Hematopoietic multipotent progenitor cell (in vitro differentiated cells): Measurements from ENCODE around the gene OR1E2. TPM values are rescaled to one million over a fixed set of nuclear protein-coding genes. Genes with fewer than 3 reads are reported as not detected.
"Not testable (repeated sequence)": the region's sequence is repeated elsewhere in the genome, so short reads cannot be mapped to it uniquely, and the experiment has no call there.

ENCODE experiments used
- DNase-seq, 3 donors: peaks; one replicate each; pipeline ENCODE4 v3.0.0-alpha.2; 2011 to 2015; ENCODE audit warnings: low read depth in 2 of 3, low spot score in 2 of 3
- total RNA-seq: library from RNA; depleted of rRNA; stranded (reverse); fragments of >200 nt; gene quantifications from one replicate; pipeline ENCODE4 v1.2.3, GENCODE V29; 2012

The OR1E2 gene, protein sequence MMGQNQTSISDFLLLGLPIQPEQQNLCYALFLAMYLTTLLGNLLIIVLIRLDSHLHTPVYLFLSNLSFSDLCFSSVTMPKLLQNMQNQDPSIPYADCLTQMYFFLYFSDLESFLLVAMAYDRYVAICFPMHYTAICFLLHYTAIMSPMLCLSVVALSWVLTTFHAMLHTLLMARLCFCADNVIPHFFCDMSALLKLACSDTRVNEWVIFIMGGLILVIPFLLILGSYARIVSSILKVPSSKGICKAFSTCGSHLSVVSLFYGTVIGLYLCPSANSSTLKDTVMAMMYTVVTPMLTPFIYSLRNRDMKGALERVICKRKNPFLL
- not detected for total RNA-seq

DNA sequence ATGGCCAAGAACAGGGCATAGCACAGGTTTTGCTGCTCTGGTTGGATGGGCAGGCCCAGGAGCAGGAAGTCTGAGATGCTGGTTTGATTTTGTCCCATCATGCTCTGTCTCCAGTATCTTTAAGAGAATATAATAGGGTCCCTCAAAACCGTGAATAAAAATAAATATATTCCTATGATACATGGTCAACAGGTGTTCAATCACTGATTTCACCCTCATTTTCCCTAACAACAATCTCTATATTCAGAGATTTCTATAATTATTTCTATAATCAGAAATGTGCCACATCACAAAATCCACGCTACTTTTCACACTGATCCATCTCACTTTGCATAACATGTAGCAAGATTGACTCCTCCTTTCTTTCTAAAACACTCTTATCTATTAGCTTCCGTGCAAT lies at the start of gene OR1E2:
Gene OR1E2, minus strand, starts transcription at position 101 of the 400 bp plus-strand sequence. Its CDS starts 0 bp downstream, at position 101.
- DNase-seq: no peak

DNA sequence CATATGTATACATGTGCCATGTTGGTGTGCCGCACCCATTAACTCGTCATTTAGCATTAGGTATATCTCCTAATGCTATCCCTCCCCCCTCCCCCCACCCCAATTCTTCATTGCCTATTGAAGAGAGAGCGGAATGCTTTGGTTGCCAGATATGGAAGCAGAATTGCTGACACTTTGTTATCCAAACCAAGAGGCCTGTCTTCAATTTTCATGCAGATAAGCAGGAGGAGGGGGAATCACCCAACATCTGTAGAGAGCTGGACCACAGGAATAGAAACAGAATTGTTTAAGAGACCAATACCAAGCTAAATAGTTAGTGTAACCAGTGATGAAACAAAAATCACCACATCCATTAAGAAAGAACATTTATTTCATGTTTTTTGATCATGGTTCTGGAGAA lies 49.2 kb upstream of the OR1E2 start:
- no peak for DNase-seq

DNA sequence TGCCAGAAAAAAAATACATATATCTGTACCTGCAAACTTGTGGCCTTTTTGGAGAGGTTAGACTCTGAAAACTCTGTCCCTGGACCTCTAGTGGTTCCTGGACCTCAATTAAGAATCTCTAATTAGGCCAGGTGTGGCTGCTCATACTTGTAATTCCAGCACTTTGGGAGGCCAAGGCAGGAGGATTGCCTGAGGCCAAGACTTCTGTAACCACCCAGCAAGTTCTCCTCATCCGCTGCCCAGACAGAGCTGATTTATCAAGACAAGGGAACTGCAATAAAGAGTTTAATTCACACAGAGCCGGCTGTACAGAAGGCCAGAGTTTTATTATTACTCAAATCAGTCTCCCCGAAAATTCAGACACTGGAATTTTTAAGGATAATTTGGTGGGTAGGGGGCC lies 46.3 kb upstream of the OR1E2 start:
- DNase-seq: no peak

DNA sequence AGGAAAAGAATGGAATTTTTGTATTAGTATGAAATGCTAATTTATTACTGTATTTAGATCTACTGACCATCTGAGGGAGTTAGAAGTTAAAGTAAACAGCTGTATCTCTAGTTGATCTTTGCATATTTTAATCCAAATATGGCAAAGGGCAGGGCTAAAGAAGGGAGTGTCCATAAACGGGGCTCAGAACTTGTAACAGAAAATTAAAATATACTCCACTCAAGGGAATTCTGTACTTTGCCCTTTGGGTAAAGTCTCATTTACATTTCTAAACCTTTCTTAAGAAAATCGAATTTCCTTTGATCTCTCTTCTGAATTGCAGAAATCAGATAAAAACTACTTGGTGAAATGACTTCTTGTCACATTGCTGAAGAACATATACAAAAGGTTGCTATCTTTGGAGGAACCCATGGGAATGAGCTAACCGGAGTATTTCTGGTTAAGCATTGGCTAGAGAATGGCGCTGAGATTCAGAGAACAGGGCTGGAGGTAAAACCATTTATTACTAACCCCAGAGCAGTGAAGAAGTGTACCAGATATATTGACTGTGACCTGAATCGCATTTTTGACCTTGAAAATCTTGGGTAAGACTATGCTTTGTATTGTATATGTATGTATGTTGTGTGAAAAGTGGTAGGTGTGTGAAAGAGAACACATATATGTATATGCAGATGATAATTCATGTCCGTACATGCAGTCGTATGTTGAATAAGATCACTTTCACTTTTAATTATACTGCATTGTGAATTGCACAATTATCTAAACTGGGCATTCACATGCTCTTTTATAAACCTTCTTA lies 42.4 kb upstream of the OR1E2 start, which contains the start of gene ASPA:
Gene ASPA, plus strand, starts transcription at position 186 of the 799 bp plus-strand sequence. Its CDS starts 163 bp downstream, at position 349.
- no peak for DNase-seq

DNA sequence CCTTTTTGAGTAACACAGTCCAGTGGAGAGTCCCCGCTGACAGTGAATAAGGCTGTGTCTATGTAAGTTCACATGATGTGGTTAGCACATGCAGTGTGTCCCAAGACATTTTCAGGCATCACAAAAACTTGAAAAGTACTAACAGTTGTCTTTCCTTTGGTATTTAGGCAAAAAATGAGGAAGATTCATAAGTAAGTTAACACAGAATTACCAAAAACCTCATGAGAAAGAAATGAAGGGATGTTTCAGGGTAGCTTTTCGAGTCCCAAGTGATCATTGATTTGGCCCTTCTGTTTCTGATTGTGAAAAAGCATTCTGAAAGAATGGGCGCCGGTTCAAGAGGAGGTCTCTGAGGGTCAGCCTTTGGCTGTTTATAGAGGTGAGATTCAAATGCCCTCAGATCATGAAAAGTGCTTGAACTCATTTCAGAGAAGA lies 41.6 kb upstream of the OR1E2 start:
- no peak for DNase-seq

DNA sequence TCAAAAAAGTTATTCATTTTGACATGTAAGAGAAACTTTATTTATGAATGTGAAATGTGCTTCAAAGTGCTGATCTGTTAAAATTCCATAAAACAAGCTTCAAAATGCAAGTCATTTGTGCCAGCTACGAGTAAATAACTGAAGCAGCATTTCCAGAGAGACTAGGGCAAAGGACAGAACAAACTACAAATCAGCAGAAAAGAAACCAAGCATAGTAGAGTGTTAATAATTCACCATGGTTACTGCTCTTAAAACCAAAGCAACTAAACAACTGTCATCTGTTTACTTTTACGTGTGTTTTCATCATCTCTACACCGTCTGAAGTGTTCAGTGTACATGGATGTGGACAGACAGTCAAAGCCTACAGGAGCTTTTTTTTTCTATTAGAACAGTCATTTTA lies 40.6 kb upstream of the OR1E2 start:
- peak in 1 of 3 donors; percentile 2 for DNase-seq

DNA sequence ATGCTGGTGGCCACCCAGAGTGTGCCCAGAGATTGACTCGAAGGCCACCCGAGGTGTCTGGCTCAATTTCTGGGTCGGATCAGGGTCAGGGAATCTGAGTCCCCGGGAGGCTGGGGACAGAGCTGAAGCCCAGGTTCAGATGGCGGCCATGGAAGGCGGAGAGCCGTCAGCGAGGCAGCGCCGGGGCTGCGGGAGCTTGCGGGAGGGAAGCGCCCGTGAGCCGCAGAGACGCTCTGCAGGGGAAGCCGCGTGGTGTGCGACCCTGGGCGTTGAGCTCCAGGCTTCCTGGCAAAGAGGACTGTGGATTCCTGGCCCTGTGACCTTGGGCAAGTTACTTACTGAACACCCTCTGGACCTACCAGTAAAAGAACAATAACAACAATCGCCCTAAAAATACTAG lies 38.5 kb upstream of the OR1E2 start:
- no peak for DNase-seq

DNA sequence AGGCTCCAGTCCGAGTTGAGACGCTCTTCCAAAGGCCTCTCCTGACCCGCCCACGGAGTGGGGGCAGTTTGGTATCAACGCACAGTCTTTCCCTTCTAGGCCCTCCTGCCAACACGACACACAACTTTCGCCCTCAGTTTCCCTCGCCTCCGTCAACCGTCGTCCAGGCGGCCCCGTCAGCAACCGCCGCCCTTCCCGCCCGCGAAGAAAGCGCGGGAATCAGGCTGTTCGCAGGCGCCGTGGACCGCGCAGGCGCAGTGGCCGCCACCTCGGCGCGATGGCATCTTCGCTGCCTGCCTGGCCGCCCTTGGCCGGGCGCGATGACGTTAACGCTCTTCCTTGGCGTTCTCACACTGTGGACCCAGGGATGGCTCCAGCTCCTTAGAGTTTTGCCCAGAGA lies 38.0 kb upstream of the OR1E2 start, which contains the start of gene SPATA22:
Gene SPATA22, minus strand, starts transcription at position 221 of the 400 bp plus-strand sequence. CDS start 2,494 bp downstream, outside the sequence.
- DNase-seq: no peak

DNA sequence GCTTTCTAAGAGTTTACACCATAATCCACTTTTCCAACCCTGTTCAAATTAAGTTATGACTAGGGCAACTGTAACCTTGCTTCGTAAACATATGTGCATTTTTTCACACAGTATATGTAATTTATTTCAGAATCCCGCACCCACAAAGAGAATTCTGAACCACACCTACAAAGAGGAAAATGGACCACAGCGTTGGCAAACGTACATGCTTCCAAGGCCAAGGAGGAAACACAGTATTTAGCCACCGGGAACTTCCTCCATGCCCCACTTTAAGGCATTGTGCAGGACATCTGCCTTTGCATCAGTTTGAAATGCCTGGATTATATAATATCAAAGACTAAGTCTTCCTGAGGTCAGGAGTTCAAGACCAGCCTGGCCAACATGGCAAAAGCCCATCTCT lies 35.9 kb upstream of the OR1E2 start:
- no peak for DNase-seq

DNA sequence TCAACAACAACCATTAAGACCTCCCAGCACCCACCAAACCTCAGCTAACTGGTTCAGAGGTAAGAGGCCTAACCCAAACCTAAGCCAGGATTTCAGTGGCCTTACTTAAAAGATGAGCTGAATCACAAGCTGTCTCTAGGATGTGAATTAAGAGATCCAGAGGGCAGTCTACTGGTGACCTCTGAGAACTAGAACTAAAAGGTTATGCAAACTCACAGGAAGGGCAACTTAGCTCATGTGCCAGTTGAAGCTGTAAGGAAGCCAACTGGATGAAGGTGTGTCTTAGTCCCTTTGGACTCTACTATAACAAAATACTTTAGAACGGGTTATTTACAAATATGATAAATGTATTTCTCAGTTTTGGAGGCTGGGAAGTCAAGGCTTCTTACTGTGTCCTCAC lies 32.7 kb upstream of the OR1E2 start:
- not testable (repeated sequence) for DNase-seq

DNA sequence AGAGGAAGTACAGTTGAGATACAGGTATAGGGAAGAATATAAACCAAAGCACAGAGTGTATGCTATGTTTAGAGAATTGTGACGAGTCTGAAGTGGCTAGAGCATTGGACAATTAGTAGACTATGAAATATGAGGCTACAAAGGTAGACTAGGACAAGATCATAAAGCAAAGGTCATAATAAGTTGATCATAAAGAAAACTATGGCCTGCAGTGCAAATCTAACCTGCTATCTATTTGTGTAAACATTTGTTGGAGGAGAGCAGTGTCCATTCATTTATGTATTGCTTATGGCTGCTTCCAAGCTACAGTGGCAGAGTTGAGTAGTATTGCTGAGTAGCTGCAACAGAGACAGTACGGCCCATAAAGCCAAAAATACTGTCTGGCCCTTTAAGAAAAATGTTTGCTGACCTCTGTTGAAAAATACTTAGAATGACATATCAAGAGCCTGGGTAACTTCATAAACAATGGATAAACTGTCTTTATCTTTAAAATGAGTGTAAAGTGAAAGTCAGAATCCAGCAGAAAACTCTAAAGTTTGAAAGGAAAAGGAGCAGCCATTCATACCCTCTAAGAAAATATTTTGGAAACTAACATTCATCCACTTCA lies 14.5 kb upstream of the OR1E2 start:
- no peak for DNase-seq

DNA sequence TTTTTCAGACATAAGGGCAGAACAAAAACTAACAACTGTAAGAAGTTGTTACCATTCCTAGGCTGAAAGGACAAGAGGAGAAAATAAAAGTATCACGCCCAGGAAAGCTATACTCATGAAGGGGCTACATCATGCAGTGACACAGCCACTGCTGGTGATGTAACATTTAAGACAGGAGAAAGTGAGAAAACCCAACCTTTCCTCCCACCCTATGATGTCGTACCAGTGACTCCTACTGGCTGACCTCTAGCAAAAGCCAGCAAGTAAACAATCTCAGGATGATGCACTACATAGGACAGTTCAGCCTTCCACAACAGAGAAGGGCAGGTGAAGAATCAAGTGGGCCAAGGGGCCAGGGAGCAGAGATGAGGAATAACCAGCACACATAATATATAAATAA lies 14.0 kb upstream of the OR1E2 start:
- peak in 2 of 3 donors; percentile 56 to 62 for DNase-seq

DNA sequence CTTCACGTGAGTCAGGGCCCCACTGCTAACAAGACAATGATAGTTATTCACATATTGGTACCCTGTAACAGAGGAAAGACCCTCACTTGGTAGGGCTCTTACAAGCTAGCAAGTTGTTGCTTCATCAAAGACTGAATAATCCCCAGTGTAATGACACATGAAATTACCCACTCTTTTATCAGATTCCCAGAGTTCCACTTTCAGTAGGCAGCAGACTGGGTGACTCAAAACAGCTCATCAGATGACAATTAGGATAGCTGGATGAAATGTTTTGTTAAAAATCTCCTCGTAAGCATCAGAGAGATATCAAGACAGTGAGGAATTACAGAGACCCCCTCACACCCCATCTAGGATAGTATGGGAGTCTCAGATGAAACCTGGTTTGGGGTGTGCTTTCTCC lies 6.8 kb upstream of the OR1E2 start:
- DNase-seq: no peak

DNA sequence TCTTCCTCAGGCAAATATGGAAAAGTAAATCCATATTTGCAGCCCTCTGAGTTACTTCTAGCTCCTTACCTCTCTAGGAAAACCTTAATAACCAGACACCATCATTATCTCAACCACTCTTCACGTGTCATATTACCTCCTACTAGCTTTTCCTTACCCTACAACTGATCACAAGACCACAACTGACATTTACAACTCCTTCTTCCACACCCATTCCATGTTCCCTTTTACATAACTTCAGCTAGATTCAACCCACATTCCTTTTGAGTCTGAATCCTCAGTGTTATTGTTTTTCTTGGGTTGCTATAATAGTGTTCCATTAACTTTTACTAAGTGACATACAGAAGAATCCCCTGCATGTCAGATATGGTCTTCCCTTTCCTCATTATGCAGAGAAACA lies 4.7 kb upstream of the OR1E2 start:
- no peak for DNase-seq

DNA sequence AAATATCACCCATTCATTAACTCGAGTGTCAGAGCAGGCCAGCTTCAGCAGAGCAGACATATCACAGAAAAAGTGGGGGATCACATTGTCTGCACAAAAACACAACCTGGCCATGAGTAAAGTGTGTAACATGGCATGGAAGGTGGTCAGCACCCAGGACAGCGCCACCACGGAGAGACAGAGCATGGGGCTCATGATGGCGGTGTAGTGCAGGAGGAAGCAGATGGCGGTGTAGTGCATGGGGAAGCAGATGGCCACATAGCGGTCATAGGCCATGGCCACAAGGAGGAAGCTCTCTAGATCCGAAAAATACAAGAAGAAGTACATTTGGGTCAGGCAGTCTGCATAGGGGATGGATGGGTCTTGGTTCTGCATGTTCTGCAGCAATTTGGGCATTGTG lies 426 bp downstream of the OR1E2 start:
- DNase-seq: peak in 2 of 3 donors; percentile 85 to 92

DNA sequence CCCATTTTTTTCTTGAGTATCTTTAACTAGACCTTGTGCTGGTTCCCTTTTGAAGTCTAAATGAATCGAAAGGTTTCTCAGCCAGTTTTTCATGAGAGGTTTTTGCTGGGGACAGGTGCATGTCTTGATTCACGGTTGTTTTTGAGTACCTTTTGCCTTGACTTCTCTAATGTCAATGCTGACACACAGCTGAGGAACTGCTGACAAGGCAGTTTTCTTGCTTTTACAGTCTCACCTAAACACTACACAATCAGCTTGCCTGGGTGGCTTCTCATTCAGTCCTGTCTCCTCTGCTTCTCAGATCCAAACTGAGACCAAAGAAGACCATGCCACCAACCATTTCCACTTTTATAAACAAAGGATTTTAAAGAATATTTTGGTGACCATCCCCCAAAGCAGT lies 15.4 kb downstream of the OR1E2 start:
- DNase-seq: no peak

DNA sequence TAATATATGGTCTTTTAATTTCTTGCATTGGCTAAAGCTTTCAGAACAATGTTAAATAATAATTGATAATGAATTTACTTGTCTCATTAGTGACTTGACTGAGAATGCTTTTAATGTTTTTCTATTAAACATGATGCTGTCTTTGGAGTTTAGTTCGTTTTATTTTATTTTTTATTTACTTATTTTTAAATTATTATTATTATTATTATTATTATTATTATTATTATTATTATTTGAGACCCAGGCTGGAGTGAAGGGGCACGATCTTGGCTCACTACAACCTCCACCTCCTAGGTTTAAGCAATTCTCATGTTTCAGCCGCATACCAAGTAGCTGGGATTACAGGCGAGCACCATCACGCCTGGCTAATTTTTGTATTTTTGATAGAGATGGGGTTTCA lies 18.0 kb downstream of the OR1E2 start:
- DNase-seq: no peak

DNA sequence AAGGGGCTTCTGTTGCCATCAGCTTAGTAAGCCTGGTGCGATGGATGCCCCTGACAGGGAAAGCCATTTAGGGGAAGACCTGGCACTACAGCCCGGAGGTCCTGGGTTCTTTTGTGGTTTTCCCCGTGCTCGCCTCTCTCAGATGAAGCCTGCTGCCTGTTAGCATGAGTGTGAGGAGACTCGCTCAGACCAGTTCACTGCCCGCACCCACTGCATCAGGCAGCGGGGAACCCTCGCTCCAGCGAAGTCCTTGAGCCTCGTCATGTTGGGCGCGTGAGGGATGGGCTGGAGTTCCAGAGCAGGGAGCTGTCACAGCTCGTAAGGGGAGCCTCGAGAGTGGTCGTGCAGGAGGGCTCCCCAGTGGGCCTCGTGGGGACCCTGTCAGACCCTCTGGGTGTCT lies 21.4 kb downstream of the OR1E2 start:
- DNase-seq: not testable (repeated sequence)

DNA sequence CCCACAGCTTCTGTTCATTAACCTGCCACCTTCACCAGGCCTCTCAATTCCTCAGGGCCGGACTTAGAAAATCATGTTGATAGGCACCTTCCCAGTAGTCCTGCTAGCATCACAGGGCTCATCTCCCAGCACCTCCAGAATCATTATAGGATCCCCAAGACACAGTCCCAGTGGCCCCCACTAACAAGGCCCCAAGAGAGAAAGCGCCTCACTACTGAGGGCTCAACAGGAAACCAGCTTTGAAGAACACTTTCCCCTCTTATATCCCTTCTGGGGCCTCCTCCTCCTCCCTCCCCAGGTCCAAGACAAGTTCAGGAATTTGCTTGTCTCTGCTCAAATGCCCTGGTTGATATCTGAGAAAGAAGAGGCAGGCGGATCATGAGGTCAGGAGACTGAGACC lies 22.6 kb downstream of the OR1E2 start, which contains the start of gene OR3A3:
Gene OR3A3, plus strand, starts transcription at position 301 of the 400 bp plus-strand sequence.
- no peak for DNase-seq

DNA sequence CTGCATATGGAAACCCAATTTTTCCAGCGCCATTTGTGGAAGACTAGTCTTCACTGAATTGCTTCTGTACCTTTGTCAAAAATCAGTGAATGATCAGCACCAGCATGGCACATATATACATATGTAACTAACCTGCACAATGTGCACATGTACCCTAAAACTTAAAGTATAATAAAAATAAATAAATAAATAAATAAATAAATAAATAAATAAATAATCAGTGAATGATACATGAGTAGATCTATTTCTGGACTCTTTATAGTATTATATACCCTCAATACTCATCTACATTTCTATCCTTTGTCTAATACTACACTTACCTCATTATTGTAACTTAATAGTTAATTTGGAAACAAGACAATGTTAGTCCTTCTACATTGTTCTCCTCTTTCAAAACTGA lies 29.8 kb downstream of the OR1E2 start:
- not testable (repeated sequence) for DNase-seq

DNA sequence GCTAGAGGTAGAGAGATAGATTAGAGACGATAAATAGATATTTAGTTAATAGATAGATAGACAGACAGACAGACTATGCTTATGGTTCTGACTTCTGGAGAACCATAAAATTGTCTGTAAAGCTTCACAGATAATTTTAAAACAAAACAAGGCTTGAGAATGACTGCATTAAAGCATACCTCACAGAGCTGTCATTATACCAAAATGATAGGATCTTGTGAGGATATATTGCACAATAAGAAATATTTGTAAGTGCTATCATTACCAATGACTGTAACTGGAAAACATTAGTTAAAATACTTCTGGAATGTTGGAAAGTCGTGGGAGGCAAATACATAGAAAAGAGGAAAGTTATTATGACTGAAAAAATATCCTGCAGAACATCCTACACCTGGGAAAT lies 31.9 kb downstream of the OR1E2 start:
- DNase-seq: no peak
